HG03108 (cell line): ENCODE results near the gene HARS1.
"Not testable (repeated sequence)": the region's sequence is repeated elsewhere in the genome, so short reads cannot be mapped to it uniquely, and the experiment has no call there.

Experiments used
- ATAC-seq: cut with Tn5 transposase; IDR thresholded peaks from one replicate; pipeline ENCODE4 v1.9.1; 2021; ENCODE audit warnings: moderate library complexity; ENCODE audit not compliant: unreplicated experiment

Gene HARS1

GRCh38 chr5:140633501-140633900 is 57.7 kb downstream of the HARS1 start:
- no peak for ATAC-seq

- peak; percentile 17 for ATAC-seq
These were observed 58.1 kb downstream of the HARS1 start, which contains the start of gene CD14 for GRCh38 chr5:140633021-140633471. Gene CD14, minus strand, starts transcription at chr5:140633175. Its CDS starts 104 bp downstream, at chr5:140633071.

- peak; percentile 48 for ATAC-seq
These were observed 58.7 kb downstream of the HARS1 start for GRCh38 chr5:140632366-140633020.

- ATAC-seq = peak; percentile 36
These were observed 59.3 kb downstream of the HARS1 start for GRCh38 chr5:140631831-140632365.

- ATAC-seq = no peak
These were observed 60.1 kb downstream of the HARS1 start for GRCh38 chr5:140631036-140631417.

- no peak for ATAC-seq
These were observed 60.7 kb downstream of the HARS1 start for GRCh38 chr5:140630292-140631035.

- no peak for ATAC-seq
These were observed 62.5 kb downstream of the HARS1 start for GRCh38 chr5:140628711-140629110.

GRCh38 chr5:140627972-140628371 is 63.2 kb downstream of the HARS1 start:
- ATAC-seq = no peak

GRCh38 chr5:140624886-140625285 is 66.3 kb downstream of the HARS1 start:
- ATAC-seq = not testable (repeated sequence)
